Caco-2 (cell line): ENCODE data around the gene TMEM238L. TPM values are rescaled to one million over a fixed set of nuclear protein-coding genes. Genes with fewer than 3 reads are reported as not detected.

Experiments used
- BruUV-seq: library from RNA; stranded (reverse); fragments of 400-500 nt; replicated peaks from 2 replicates; lab custom pipeline; 2021; lab: Mats Ljungman, UMichigan
- CTCF ChIA-PET: fragments of 300-600 bp; sonication (Branson Sonifier 250); formaldehyde crosslinking; loops from one replicate; lab custom pipeline; 2022; ENCODE audit warnings: antibody characterized with exemption; lab: Charles Lee
- POLR2A ChIA-PET: fragments of 300-600 bp; sonication (Branson Sonifier 250); formaldehyde crosslinking; loops from one replicate; lab custom pipeline; 2022; ENCODE audit warnings: antibody characterized with exemption; lab: Charles Lee
- DNase-seq, 2 experiments: peaks; one replicate each; pipeline versions ENCODE4 v3.0.0 to v3.0.0-alpha.2; 2020 to 2022
- H3K27me3 ChIP-seq: replicated peaks from 2 replicates; pipeline ENCODE4 v1.6.0; 2011; ENCODE audit warnings: low read length; ENCODE audit not compliant: control insufficient read depth, insufficient read depth
- H3K36me3 ChIP-seq: 2 replicates; pipeline ENCODE4 v1.5.1; 2011; ENCODE audit warnings: low read length; ENCODE audit not compliant: control insufficient read depth, insufficient read depth
- H3K4me1 ChIP-seq: fragments of 250-450 bp; sonication (Bioruptor Pico); 2 replicates; pipeline ENCODE4 v1.5.1; 2020; ENCODE audit warnings: mild to moderate bottlenecking
- H3K4me3 ChIP-seq: 2 replicates; pipeline ENCODE4 v1.5.1; 2011; ENCODE audit warnings: low read depth, mild to moderate bottlenecking, control low read depth, low read length
- H3K9me3 ChIP-seq: fragments of 250-450 bp; sonication (Bioruptor Pico); 2 replicates; pipeline ENCODE4 v1.5.1; 2020; ENCODE audit warnings: mild to moderate bottlenecking, moderate library complexity
- H3K27ac Mint-ChIP-seq: one replicate; pipeline ENCODE4 v1.8.0; 2022; ENCODE audit warnings: mixed read lengths; ENCODE audit not compliant: unreplicated experiment
- H3K27me3 Mint-ChIP-seq: one replicate; pipeline ENCODE4 v1.8.0; 2022; ENCODE audit warnings: mixed read lengths; ENCODE audit not compliant: insufficient read depth, unreplicated experiment
- H3K36me3 Mint-ChIP-seq: one replicate; pipeline ENCODE4 v1.8.0; 2022; ENCODE audit warnings: mild to moderate bottlenecking, mixed read lengths; ENCODE audit not compliant: insufficient read depth, unreplicated experiment
- H3K4me1 Mint-ChIP-seq: one replicate; pipeline ENCODE4 v1.8.0; 2022; ENCODE audit warnings: low read depth, mixed read lengths; ENCODE audit not compliant: unreplicated experiment
- H3K4me3 Mint-ChIP-seq: one replicate; pipeline ENCODE4 v1.8.0; 2022; ENCODE audit warnings: mild to moderate bottlenecking, moderate library complexity, mixed read lengths; ENCODE audit not compliant: unreplicated experiment
- H3K9me3 Mint-ChIP-seq: one replicate; pipeline ENCODE4 v1.8.0; 2022; ENCODE audit warnings: mixed read lengths; ENCODE audit not compliant: unreplicated experiment
- intact Hi-C: fragments of 100-400 bp; cut with micrococcal nuclease; formaldehyde crosslinking; loops from one replicate; pipeline ENCODE4 v1.10.0; 2022; ENCODE audit not compliant: unreplicated experiment
- total RNA-seq: library from RNA; stranded (reverse); gene quantifications from 2 replicates; pipeline ENCODE4 v1.2.3, GENCODE V29; 2022
- TF ChIP-seq, protein P1 (sequence below), 2 experiments: fragments of 200-600 bp in 1 of 2; IDR thresholded peaks; 1 replicate in 1 of 2; 2 replicates in 1 of 2; pipeline versions ENCODE4 v1.5.1 to v1.8.0; 2011 to 2022; ENCODE audit warnings: antibody characterized with exemption in 1 of 2, control low read depth in 1 of 2, inconsistent platforms in 1 of 2, low read depth in 1 of 2, low read length in 1 of 2, mild to moderate bottlenecking in 1 of 2, moderate library complexity in 1 of 2; ENCODE audit not compliant: insufficient read depth in 1 of 2, severe bottlenecking in 1 of 2, unreplicated experiment in 1 of 2

Gene TMEM238L
- total RNA-seq, 1 experiment from 2014 or later = not detected

DNA sequence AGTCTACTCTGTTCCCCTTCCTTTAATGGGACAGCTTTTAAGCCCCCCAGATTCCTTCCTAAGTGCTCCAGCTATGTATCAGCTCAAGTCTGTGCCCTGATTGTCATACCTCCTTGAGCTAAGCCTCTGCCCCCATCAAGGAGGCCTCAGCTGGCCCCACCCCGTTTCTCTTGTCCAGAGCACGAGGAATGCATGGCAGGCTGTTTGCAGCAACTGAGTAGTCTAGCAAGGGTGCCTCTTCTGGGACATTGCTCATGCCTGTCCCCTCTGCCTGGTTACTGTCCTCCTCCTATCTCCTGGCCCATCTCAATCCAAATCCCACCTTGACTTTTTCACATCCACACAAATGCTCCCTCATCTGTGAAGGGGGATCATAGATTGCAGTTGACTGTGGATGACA, 46.3 kb downstream of the TMEM238L start:
- H3K36me3 Mint-ChIP-seq = peaks cover 5% of the 10 kb centered on the region
- no peaks in the 10 kb centered on the region for H3K27me3 Mint-ChIP-seq
- no TSS peak for BruUV-seq
- H3K27ac Mint-ChIP-seq = peak overlapping the region; percentile 69
- Histone ChIP-seq H3K27me3 (no peaks in the 10 kb centered on the region), H3K4me1 (0 out of 2 replicates have a peak, but pooled peaks cover 6% of the 10 kb centered on the region), H3K4me3 (no peak overlapping the region), H3K9me3 (no peaks in the 10 kb centered on the region), H3K36me3 (no peaks in the 10 kb centered on the region)
- intact Hi-C loops = loop anchor here (5.0 kb wide), 2 partner anchors 40 to 85 kb away; no protein-coding TSS in a partner anchor
- CTCF ChIA-PET = interaction anchor here (1.0 kb wide), 1 partner anchor 20 kb away, joined by 3 read pairs; no protein-coding TSS in a partner anchor
- no peaks in the 10 kb centered on the region for H3K9me3 Mint-ChIP-seq
- POLR2A ChIA-PET = no interaction called here
- peaks cover 8% of the 10 kb centered on the region for H3K4me1 Mint-ChIP-seq
- no peak overlapping the region for H3K4me3 Mint-ChIP-seq
- TF ChIP-seq, protein P1, sequence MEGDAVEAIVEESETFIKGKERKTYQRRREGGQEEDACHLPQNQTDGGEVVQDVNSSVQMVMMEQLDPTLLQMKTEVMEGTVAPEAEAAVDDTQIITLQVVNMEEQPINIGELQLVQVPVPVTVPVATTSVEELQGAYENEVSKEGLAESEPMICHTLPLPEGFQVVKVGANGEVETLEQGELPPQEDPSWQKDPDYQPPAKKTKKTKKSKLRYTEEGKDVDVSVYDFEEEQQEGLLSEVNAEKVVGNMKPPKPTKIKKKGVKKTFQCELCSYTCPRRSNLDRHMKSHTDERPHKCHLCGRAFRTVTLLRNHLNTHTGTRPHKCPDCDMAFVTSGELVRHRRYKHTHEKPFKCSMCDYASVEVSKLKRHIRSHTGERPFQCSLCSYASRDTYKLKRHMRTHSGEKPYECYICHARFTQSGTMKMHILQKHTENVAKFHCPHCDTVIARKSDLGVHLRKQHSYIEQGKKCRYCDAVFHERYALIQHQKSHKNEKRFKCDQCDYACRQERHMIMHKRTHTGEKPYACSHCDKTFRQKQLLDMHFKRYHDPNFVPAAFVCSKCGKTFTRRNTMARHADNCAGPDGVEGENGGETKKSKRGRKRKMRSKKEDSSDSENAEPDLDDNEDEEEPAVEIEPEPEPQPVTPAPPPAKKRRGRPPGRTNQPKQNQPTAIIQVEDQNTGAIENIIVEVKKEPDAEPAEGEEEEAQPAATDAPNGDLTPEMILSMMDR (IDR thresholded peaks at IDR 0.05; ENCODE audit: insufficient read depth in 1 of 2, low read depth in 1 of 2, low read length in 1 of 2, severe bottlenecking in 1 of 2, unreplicated experiment in 1 of 2) = no peak
- DNase-seq = no peak

DNA sequence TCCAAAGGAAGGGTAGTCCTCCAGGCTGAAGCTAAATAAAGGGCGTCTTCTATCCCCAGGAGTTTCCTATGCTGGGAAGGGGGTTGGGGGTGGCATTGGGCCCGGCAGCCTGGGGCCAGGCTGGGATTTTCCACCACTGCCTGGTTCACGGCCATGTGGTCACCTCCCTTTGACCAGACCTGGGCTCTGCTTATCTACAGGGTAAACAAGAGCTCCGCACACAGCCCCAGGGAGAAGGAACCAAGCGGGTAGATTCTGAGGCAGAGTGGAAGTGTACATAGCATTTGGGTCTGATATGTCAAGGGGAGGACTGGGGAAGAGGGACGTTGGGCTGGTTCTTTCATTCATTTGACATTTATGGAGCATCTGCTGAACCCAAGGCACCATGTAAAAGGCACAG, 46.8 kb downstream of the TMEM238L start:
- H3K9me3 Mint-ChIP-seq = no peaks in the 10 kb centered on the region
- no peaks in the 10 kb centered on the region for H3K27me3 ChIP-seq
- peaks cover 5% of the 10 kb centered on the region for H3K36me3 Mint-ChIP-seq
- H3K4me1 Mint-ChIP-seq = peaks cover 8% of the 10 kb centered on the region
- no TSS peak for BruUV-seq
- H3K36me3 ChIP-seq = no peaks in the 10 kb centered on the region
- 0 out of 2 replicates have a peak, but pooled peaks cover 6% of the 10 kb centered on the region for H3K4me1 ChIP-seq
- peak overlapping the region; percentile 69 for H3K27ac Mint-ChIP-seq
- POLR2A ChIA-PET = no interaction called here
- TF ChIP-seq, protein P1 (IDR thresholded peaks at IDR 0.05; ENCODE audit: insufficient read depth in 1 of 2, low read depth in 1 of 2, low read length in 1 of 2, severe bottlenecking in 1 of 2, unreplicated experiment in 1 of 2) = no peak
- peak; percentile 58 to 61 for DNase-seq
- no peak overlapping the region for H3K4me3 ChIP-seq
- CTCF ChIA-PET = interaction anchor here (1.0 kb wide), 1 partner anchor 20 kb away, joined by 3 read pairs; no protein-coding TSS in a partner anchor
- intact Hi-C loops = loop anchor here (5.0 kb wide), 2 partner anchors 40 to 85 kb away; no protein-coding TSS in a partner anchor
- no peaks in the 10 kb centered on the region for H3K27me3 Mint-ChIP-seq
- H3K9me3 ChIP-seq = no peaks in the 10 kb centered on the region
- H3K4me3 Mint-ChIP-seq = peak overlapping the region; percentile 24

DNA sequence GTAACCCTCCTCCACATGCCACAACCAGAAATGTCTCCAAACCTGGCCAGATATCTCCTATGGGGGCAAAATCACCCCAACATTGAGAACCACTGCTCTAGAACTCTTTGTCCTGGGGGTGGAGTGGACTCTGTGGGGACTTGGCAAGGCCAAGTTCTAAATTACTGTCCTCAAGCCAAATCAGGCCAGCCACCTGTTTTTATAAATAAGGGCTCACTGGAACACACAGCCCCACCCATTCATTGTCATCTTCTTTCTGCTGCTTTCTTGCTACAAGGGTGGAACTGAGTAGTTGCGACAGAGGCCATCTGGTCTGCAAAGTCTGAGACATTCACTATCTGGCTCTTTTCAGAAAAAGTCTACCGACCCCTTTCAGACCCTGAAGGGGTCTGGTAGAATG, 47.3 kb downstream of the TMEM238L start:
- Histone ChIP-seq H3K27me3 (no peaks in the 10 kb centered on the region), H3K9me3 (no peaks in the 10 kb centered on the region), H3K36me3 (no peaks in the 10 kb centered on the region), H3K4me1 (0 out of 2 replicates have a peak, but pooled peaks cover 6% of the 10 kb centered on the region), H3K4me3 (no peak overlapping the region)
- H3K36me3 Mint-ChIP-seq = peaks cover 5% of the 10 kb centered on the region
- BruUV-seq = no TSS peak
- TF ChIP-seq, protein P1 (IDR thresholded peaks at IDR 0.05; ENCODE audit: insufficient read depth in 1 of 2, low read depth in 1 of 2, low read length in 1 of 2, severe bottlenecking in 1 of 2, unreplicated experiment in 1 of 2) = no peak
- intact Hi-C loops = loop anchor here (5.0 kb wide), 2 partner anchors 41 to 86 kb away; no protein-coding TSS in a partner anchor
- peaks cover 8% of the 10 kb centered on the region for H3K4me1 Mint-ChIP-seq
- POLR2A ChIA-PET = no interaction called here
- H3K4me3 Mint-ChIP-seq = peak overlapping the region; percentile 24
- no peaks in the 10 kb centered on the region for H3K27me3 Mint-ChIP-seq
- CTCF ChIA-PET = interaction anchor here (1.0 kb wide), 1 partner anchor 19 kb away, joined by 3 read pairs; no protein-coding TSS in a partner anchor
- peak overlapping the region; percentile 69 for H3K27ac Mint-ChIP-seq
- no peaks in the 10 kb centered on the region for H3K9me3 Mint-ChIP-seq
- DNase-seq = no peak
